Fibroblast of lung (primary cell): ENCODE data around the gene BCKDHB.

Experiments used
- EZH2 ChIP-seq: IDR thresholded peaks from 2 replicates; pipeline ENCODE4 v1.5.1; 2012; ENCODE audit warnings: low read length, control low read depth, mild to moderate bottlenecking; ENCODE audit errors: missing control alignments
- TF ChIP-seq, protein P1 (sequence below), 2 donors: IDR thresholded peaks in 1 of 2; conservative IDR thresholded peaks in 1 of 2; 1 replicate in 1 of 2; 2 replicates in 1 of 2; pipeline ENCODE4 v1.5.1; 2011 to 2012; ENCODE audit warnings: low read length in 2 of 2, control low read depth in 1 of 2, inconsistent platforms in 1 of 2, low read depth in 1 of 2, mild to moderate bottlenecking in 1 of 2

GRCh38 chr6:80129485-80129884, 23.0 kb downstream of the BCKDHB start:
- TF ChIP-seq, protein P1, sequence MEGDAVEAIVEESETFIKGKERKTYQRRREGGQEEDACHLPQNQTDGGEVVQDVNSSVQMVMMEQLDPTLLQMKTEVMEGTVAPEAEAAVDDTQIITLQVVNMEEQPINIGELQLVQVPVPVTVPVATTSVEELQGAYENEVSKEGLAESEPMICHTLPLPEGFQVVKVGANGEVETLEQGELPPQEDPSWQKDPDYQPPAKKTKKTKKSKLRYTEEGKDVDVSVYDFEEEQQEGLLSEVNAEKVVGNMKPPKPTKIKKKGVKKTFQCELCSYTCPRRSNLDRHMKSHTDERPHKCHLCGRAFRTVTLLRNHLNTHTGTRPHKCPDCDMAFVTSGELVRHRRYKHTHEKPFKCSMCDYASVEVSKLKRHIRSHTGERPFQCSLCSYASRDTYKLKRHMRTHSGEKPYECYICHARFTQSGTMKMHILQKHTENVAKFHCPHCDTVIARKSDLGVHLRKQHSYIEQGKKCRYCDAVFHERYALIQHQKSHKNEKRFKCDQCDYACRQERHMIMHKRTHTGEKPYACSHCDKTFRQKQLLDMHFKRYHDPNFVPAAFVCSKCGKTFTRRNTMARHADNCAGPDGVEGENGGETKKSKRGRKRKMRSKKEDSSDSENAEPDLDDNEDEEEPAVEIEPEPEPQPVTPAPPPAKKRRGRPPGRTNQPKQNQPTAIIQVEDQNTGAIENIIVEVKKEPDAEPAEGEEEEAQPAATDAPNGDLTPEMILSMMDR (conservative IDR thresholded peaks at IDR 0.05 in 1 of 2, IDR thresholded peaks at IDR 0.05 in 1 of 2; ENCODE audit: low read depth in 1 of 2, low read length in 2 of 2) = no peak
- no peak for TF ChIP-seq EZH2
